Measurements from ENCODE around the gene PGPEP1. TPM values are rescaled to one million over a fixed set of nuclear protein-coding genes. Genes with fewer than 3 reads are reported as not detected.

PGPEP1 gene
- total and polyA plus RNA-seq, 10 of the 15 experiments (the other 5 are each of a cell fraction or from before 2014, with no cell fraction given), result 13.8 to 39.4 (median 17.0) TPM

GRCh38 chr19:18307271-18307681, 33.1 kb upstream of the PGPEP1 start:
- FAIRE-seq (no peak), ATAC-seq (no peak), DNase-seq (ENCODE audit: low read depth, low spot score) (no peak)
- ChIA-PET CTCF (interaction anchor here (0.6 to 1.0 kb wide), 3 partner anchors 15 to 27 kb away, joined by 3 to 9 read pairs (median 3); no protein-coding TSS in a partner anchor), POLR2A (interaction anchor here (0.6 to 2.2 kb wide), 5 partner anchors 10 to 28 kb away, joined by 3 to 9 read pairs (median 3); partner anchors contain the start of genes JUND and LSM4), SMC1A (ENCODE audit: uncharacterized antibody, unreplicated experiment) (interaction anchor here (1.0 to 1.2 kb wide), 2 partner anchors 8 to 28 kb away, joined by 3 to 5 read pairs; no protein-coding TSS in a partner anchor), RAD21 (ENCODE audit: unreplicated experiment) (interaction anchor here (1.0 to 1.1 kb wide), 4 partner anchors 15 to 28 kb away, joined by 3 to 4 read pairs (median 3); partner anchors contain the start of gene LSM4)
- Histone ChIP-seq H4K20me1 (ENCODE audit: control insufficient read depth, insufficient read depth) (no peaks in the 10 kb centered on the region), H3K4me2 (ENCODE audit: control insufficient read depth, insufficient read depth) (no peak overlapping the region), H3K27ac (ENCODE audit: control insufficient read depth, insufficient read depth) (no peak overlapping the region), H3K36me3 (ENCODE audit: control insufficient read depth in 2 of 2, insufficient read depth in 2 of 2, low read length in 1 of 2) (peaks cover 3 to 26% of the 10 kb centered on the region in 2 experiments; a peak in 3 of 4 replicates), H3K79me2 (ENCODE audit: control insufficient read depth, insufficient read depth, low read length) (peaks cover 20% of the 10 kb centered on the region), H3K27me3 (replicated peaks in 1 of 2; ENCODE audit: control insufficient read depth in 2 of 2, insufficient read depth in 2 of 2, low read length in 1 of 2) (no peaks in the 10 kb centered on the region), H3K9me3 (replicated peaks; ENCODE audit: control insufficient read depth, insufficient read depth, low read length) (no peaks in the 10 kb centered on the region), H3K4me3 (no peak overlapping the region), H3K4me1 (ENCODE audit: control insufficient read depth, insufficient read depth, low read length) (peaks cover 22% of the 10 kb centered on the region), H2AFZ (ENCODE audit: control insufficient read depth, low read depth, low read length) (no peak overlapping the region), H3K9ac (ENCODE audit: control insufficient read depth, insufficient read depth, low read length) (no peak overlapping the region)
- TF ChIP-seq CTCF (IDR thresholded peaks at IDR 0.05 in 2 of 3, conservative IDR thresholded peaks at IDR 0.05 in 1 of 3; ENCODE audit: control insufficient read depth in 2 of 3, extremely low read depth in 1 of 3, insufficient read depth in 1 of 3, low read depth in 3 of 3, low read length in 3 of 3), result 0 out of 6 replicates have a peak, but pooled peaks of 1 of the 3 experiments have one; percentile 7
- TF ChIP-seq RELA (IDR thresholded peaks at IDR 0.05; ENCODE audit: borderline replicate concordance, partially characterized antibody), result no peak
- in situ Hi-C loops (cut with MboI) (no loop called here), intact Hi-C loops (cut with micrococcal nuclease; ENCODE audit: unreplicated experiment) (no loop called here)
- BruUV-seq (replicated peaks), result no TSS peak
- WGBS (ENCODE audit: insufficient coverage, insufficient replicate concordance, low lambda C conversion rate, missing lambda C conversion rate), result 16% methylated on average over 19 of the region's 19 CpGs
